ENCODE results near the gene GVQW3. TPM values are rescaled to one million over a fixed set of nuclear protein-coding genes. Genes with fewer than 3 reads are reported as not detected.

Gene GVQW3
- total RNA-seq, 2 experiments from 2014 or later = 1.8 TPM

- no peaks in the 10 kb centered on the region for H3K27me3 ChIP-seq (ENCODE audit: control insufficient read depth in 1 of 2, insufficient read depth in 2 of 2, low read length in 2 of 2)
- Mint-ChIP-seq H3K4me1 (ENCODE audit: low read depth) (peaks cover 22% of the 10 kb centered on the region), H3K4me3 (no peak overlapping the region), H3K27me3 (no peaks in the 10 kb centered on the region), H3K27ac (no peak overlapping the region), H3K36me3 (ENCODE audit: low read depth) (no peaks in the 10 kb centered on the region), H3K9me3 (no peaks in the 10 kb centered on the region)
- no peaks in the 10 kb centered on the region for H3K36me3 ChIP-seq (ENCODE audit: insufficient read depth, low read length)
- no peak overlapping the region for H3K27ac ChIP-seq (ENCODE audit: low read depth in 1 of 2, low read length in 2 of 2)
- H3K9me3 ChIP-seq (ENCODE audit: control insufficient read depth in 1 of 2, insufficient read depth in 1 of 2, low read length in 2 of 2) = peaks cover 13 to 14% of the 10 kb centered on the region in 2 experiments
- DNase-seq (no peak), ATAC-seq (ENCODE audit: poor library complexity) (no peak)
- intact Hi-C loops (cut with DNase I, micrococcal nuclease) = no loop called here
- no peak for TF ChIP-seq CTCF (IDR thresholded peaks at IDR 0.05)
- no peak overlapping the region for H3K4me3 ChIP-seq (ENCODE audit: low read length)
- POLR2A ChIA-PET = no interaction called here
- H3K4me1 ChIP-seq (ENCODE audit: insufficient read depth, low read length) = peaks cover 25% of the 10 kb centered on the region
- CTCF ChIA-PET = no interaction called here
Measured at GRCh38 chr11:76336597-76336996, 44.5 kb upstream of the GVQW3 start.

DNA sequence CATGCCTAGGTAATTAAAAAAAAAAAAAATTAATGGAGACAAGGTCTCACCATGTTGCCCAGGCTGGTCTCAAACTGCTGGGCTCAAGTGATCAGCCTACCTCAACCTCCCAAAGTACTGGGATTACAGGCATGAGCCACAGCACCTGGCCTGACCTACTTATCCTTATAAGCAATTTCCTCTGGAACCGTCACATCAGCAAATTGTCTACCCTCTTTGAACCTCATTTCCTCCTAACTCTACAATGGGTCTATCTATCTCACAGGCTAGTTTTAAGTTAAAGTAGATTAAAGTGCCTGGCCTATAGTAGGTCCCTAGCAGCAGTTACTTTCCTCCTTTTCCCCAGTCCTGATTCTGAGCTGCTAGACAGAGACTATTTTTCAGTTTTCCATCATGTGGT, 43.7 kb upstream of the GVQW3 start:
- peaks cover 13 to 14% of the 10 kb centered on the region in 2 experiments for H3K9me3 ChIP-seq (ENCODE audit: control insufficient read depth in 1 of 2, insufficient read depth in 1 of 2, low read length in 2 of 2)
- no peaks in the 10 kb centered on the region for H3K27me3 ChIP-seq (ENCODE audit: control insufficient read depth in 1 of 2, insufficient read depth in 2 of 2, low read length in 2 of 2)
- intact Hi-C loops (cut with DNase I, micrococcal nuclease) = no loop called here
- no peaks in the 10 kb centered on the region for H3K36me3 Mint-ChIP-seq (ENCODE audit: low read depth)
- no peaks in the 10 kb centered on the region for H3K27me3 Mint-ChIP-seq
- H3K27ac ChIP-seq (ENCODE audit: low read depth in 1 of 2, low read length in 2 of 2) = no peak overlapping the region
- ChIA-PET CTCF (no interaction called here), POLR2A (no interaction called here)
- no peak overlapping the region for H3K4me3 ChIP-seq (ENCODE audit: low read length)
- no peak for ATAC-seq (ENCODE audit: poor library complexity)
- H3K27ac Mint-ChIP-seq = no peak overlapping the region
- DNase-seq = peak in 1 of 14 experiments; percentile 41
- no peaks in the 10 kb centered on the region for H3K36me3 ChIP-seq (ENCODE audit: insufficient read depth, low read length)
- H3K4me1 ChIP-seq (ENCODE audit: insufficient read depth, low read length) = peaks cover 25% of the 10 kb centered on the region
- no peak for TF ChIP-seq CTCF (IDR thresholded peaks at IDR 0.05)
- H3K9me3 Mint-ChIP-seq = no peaks in the 10 kb centered on the region
- H3K4me1 Mint-ChIP-seq (ENCODE audit: low read depth) = peaks cover 22% of the 10 kb centered on the region
- no peak overlapping the region for H3K4me3 Mint-ChIP-seq

DNA sequence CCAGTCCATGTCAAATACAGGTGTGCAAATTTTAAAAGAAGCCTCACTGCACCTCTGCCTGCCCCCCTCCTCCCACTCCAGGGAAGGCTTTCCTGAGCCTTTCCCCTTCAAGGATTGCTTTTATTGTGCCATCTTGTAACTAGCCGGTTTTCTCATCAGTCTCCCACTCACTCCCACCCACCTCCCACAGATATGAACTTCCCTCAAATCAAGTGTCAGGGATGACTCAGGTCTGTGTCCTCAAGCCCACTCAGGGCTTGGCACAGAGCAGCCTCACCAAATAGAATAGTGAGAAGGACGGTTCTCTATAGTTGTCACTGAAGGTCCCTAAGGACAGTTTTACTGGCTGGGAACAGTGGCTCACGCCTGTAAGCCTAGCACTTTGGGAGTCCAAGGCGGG, 43.2 kb upstream of the GVQW3 start:
- H3K27me3 Mint-ChIP-seq = no peaks in the 10 kb centered on the region
- peaks cover 22% of the 10 kb centered on the region for H3K4me1 Mint-ChIP-seq (ENCODE audit: low read depth)
- no peaks in the 10 kb centered on the region for H3K36me3 Mint-ChIP-seq (ENCODE audit: low read depth)
- TF ChIP-seq CTCF (IDR thresholded peaks at IDR 0.05) = no peak
- no peaks in the 10 kb centered on the region for H3K36me3 ChIP-seq (ENCODE audit: insufficient read depth, low read length)
- ATAC-seq (ENCODE audit: poor library complexity) (no peak), DNase-seq (no peak)
- H3K27ac Mint-ChIP-seq = no peak overlapping the region
- peaks cover 25% of the 10 kb centered on the region for H3K4me1 ChIP-seq (ENCODE audit: insufficient read depth, low read length)
- ChIA-PET POLR2A (no interaction called here), CTCF (no interaction called here)
- H3K4me3 ChIP-seq (ENCODE audit: low read length) = no peak overlapping the region
- no peaks in the 10 kb centered on the region for H3K27me3 ChIP-seq (ENCODE audit: control insufficient read depth in 1 of 2, insufficient read depth in 2 of 2, low read length in 2 of 2)
- no peak overlapping the region for H3K27ac ChIP-seq (ENCODE audit: low read depth in 1 of 2, low read length in 2 of 2)
- peaks cover 13 to 14% of the 10 kb centered on the region in 2 experiments for H3K9me3 ChIP-seq (ENCODE audit: control insufficient read depth in 1 of 2, insufficient read depth in 1 of 2, low read length in 2 of 2)
- H3K9me3 Mint-ChIP-seq = no peaks in the 10 kb centered on the region
- no peak overlapping the region for H3K4me3 Mint-ChIP-seq
- intact Hi-C loops (cut with DNase I, micrococcal nuclease) = no loop called here

All from CD4-positive, alpha-beta T cell (primary cell).